Stimulated activated naive CD4-positive, alpha-beta T cell treated with Interleukin-2 at 50 U/mL for 16 hours (primary cell): ENCODE measurements around the gene TBC1D3B.
"Not testable (repeated sequence)": the region's sequence is repeated elsewhere in the genome, so short reads cannot be mapped to it uniquely, and the experiment has no call there.

ENCODE experiments used
- DNase-seq: peaks from one replicate; lab custom pipeline; 2025; lab: John Stamatoyannopoulos, UW

TBC1D3B gene

DNA sequence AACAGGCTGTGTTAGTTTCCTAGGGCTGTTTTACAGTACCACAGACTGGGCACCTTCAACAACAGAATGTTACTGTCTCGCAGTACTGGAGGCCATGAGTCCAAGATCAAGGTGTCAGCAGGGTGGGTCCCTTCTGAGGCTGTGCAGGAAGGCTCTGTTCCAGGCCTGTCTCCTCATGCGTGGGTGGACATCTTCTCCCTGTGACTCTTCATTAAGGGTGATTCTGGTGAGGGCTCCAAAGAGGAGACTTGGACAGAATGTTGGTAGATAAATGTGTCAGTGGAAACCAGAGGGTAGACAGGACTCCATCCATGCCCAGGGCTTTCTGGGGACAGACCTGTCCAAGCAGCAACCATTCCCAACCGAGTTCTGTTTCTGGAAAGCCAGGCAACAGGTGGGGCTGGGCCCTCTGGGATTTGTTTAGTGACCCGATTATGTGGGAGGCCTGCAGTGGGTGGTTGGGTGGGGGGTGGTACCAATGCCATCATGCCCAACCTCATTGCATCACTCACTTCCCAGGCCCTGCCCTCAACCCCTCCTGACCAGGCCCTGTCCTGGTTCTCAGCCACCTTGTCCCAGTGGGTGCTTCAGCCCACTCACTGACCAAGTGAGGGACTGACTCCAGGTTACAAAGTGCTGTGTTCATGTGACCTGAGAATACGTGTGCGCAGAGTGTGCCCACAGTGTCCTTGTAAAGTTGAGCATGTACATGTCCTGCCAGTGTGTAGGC, 5.2 kb upstream of the TBC1D3B start:
- DNase-seq, result not testable (repeated sequence)

DNA sequence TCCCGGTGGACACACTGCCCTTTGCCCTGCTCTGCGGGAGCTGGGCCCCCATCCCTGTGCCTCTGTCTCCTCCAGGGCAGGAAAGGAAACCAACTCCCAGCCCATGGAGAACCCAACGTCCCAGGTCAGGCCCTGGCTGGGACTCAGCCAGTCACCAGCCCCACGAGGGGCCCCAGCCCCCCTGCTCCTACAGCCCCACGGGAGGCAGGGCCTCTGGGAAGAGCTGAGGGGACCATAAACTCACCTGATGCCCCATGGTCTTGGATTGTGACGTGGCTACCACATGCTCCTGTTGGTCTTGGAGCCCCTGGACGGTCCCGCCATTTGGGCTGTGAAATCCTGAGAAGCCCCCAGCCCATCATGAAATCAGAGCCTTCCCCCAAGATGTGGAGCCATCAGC, 7.6 kb downstream of the TBC1D3B start:
- not testable (repeated sequence) for DNase-seq

DNA sequence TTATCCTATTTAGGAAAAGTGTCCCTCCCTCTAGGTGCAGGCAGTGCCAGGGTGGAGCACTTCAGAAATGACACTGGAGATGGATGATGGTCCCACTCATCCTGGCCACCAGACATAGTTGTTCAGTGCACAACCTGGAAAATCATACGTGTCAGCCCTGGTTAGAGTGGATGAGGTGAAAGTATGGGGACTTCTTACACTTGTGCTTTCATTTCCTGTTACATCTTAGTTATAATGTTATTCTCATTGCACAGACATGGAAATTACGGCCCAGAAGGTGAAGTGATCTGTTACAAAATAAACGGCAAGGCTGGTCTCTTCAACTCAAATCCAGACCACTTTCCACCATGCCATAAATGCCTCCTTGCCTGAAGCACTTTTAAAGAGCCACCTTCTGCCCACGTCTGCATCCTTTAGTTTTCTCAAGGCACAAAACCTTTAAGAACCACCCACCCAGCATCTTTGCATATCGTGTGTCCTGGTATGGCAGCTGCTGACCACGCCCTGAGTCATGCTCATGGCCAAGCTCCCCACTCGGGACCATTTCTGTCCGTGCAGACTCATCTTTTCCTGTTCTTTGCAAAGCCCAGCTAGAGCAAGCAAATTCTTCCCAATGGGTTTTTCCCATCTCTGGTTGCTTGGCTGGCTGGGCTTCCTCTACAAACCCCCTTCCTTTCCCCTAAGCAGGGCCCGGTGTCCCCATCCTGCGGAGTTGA, 22.4 kb downstream of the TBC1D3B start:
- DNase-seq, result no peak

DNA sequence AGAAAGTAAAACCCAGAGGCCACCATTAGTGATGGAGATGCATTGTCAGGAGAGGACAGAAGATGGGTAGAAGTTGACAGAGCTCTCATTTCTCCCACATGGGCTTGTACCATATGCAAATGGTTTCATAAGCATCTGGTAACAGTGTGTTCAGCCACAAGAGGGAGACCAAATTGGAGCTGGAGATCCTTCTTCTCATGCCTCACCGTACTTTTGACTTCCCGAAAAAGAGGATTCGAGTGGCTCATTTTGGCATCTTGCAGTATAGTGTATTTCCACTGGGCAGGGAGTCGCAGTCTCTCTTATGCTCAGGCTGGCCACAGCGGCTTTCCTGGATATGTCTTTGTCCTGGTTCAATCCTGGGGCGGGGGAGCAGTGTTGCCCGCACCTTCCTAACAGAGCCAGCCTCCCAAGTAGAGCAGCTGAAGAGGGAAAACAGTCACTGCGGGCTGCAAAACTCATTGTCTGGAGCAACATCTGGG, 23.8 kb downstream of the TBC1D3B start:
- no peak for DNase-seq

DNA sequence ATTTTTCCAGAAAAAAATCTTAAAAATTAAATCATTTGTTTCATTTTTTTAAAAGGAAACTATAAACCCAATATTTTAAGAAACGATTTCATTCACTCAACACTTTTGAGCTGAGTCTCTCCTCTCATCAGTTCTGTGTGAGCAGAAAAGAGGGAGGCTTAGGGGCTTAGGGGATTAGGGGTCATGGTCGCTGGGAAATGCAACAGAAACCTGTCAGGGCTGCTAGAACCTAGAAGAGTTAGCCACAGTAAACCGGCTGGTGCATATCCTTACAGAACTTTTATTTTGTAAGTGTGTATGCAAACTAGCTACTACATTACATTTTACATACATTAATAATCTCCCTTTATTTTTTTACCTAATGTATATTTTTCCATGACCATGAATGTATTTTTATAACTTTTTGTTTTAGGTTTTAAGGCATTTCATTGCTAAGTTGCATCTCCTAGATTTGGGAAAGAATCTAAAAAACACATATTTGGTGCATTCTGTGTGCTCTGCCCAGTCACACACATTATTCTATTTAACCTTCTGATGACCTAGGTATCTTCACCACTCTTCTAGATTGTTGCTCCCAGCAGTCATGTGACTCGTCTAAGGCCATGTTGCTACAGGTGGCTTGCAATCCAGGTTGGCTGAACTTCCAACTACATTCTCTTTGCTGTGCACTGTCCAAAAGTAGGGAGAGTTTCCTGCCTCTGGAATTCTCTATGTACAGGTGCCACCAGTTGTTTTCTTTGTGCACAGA, 24.4 kb downstream of the TBC1D3B start:
- DNase-seq, result no peak

DNA sequence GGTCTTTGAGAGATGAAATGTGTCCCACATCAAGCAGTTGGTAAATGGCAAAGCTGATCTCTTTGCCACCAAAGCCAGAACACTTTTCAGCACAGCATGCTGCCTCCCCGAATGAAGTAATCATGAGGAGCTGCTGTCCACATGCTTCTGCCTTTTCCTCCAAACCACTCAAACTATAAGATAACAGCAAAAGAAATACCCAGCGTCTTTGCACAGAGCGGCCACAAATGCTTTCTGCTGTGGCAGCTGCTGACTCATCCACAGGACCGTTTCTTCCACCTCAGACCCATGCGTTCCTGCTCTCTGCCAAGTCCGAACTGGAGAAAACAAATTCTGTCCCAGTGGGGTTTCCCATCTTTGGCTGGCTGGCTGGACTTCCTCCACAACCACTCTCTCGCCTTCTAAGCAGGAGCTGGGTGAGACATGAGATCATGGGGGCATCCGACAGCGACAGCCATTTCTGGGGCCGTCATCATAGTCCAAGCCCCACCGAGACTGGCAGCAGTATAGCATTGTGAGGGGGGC, 27.1 kb downstream of the TBC1D3B start:
- no peak for DNase-seq

DNA sequence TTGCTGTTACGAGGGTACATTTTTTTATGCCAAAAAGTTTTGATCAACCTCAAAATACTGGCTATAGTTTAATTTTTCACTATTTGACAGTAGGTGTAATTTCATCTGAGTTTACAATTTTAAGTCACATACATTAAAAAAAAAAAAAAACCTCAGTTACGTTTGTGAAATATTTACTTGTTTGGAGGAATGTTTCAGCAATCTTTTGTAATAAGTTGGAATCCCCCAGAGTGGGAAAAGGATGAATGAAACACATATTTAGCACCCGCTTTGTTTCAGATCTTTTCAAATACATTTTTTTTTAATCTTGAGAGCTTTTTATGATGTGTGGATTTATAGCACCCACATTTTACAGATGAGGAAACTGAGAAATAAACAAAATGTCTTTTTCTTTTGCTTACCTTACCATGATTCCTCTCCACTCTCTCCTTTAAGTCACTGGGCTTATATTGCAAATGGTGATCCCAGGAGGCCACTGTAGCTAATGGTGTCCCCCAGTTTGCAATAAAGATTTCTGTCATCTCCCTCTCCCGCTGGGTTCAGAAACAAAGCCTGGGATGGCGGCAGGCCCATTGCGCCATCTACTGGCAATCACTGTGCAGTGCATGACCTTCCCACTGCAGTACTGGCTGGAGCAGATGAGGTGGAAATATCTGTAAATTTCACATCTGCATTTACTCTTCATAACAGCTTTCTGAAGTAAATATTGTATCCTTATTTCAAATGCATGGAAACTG, 27.7 kb downstream of the TBC1D3B start:
- DNase-seq, result peak; percentile 55

DNA sequence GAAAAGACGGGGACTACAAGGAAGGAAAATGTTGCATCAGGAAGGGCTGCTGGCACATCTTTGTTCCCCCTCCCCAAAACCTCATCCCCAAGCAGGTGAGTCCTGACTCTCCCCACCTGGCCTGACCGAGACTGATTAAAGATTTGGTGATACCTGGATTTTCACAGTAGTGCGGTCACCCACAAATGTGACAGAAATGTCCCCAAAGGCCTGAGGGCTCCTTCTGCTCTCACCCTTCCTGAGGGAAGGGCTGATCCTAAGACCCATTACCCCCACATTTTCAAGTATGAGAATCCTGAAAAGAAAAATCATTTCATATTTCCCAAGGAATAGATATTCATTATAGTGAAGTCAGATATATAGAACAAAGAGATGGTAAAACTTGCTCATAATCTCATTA, 28.8 kb downstream of the TBC1D3B start:
- DNase-seq, result no peak

DNA sequence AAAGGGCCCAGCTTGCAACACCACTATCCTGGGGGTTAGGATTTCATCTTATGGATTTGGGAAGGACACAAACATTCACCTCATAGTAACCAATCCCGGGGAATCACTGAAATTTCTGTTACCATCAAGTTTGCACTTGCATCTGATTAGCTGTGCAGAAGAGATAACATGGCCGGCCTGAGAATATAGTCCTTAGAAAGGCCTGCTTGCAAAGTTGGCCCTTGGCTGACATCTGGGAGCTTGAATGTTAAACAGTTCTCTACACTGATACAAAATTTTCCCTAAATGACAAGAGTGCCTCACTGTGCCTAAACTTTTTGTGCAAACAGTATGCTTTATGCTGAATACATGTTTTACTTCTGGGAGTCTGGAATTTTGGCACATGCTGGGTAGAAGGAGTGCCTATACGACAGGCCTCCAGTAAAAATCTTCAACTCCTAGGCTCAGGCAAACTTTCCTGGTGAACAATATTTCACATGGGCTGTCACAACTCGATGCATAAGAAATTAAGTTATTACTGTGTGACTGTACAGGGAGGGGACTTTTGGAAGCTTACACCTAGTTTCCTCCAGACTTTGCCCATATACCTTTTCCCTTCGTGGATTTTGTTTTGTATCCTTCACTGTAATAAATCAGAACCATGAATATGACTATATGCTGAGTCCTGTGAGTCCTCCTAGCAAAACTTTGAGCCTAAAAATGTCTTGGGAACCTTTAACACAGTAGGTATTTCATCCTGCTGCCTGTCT, 31.3 kb downstream of the TBC1D3B start:
- no peak for DNase-seq

DNA sequence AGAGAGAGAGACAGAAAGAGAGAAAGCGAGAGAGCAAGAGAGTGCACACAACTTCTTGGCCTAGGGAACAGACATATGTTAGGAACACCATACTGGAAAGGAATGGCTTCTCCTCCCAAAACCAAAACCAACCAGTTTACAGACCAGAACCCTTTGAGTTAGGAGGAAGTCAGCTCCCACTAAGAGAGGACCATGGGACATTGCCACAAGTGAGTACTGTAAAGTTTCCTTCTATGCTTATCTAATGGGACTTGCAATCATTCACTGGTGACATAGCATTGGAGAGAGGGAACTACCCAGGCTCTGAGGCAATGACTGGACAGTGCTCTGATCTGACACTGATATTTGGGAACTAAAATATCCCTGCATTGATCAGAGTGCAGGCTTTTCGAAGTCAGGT, 32.4 kb downstream of the TBC1D3B start:
- DNase-seq, result no peak

DNA sequence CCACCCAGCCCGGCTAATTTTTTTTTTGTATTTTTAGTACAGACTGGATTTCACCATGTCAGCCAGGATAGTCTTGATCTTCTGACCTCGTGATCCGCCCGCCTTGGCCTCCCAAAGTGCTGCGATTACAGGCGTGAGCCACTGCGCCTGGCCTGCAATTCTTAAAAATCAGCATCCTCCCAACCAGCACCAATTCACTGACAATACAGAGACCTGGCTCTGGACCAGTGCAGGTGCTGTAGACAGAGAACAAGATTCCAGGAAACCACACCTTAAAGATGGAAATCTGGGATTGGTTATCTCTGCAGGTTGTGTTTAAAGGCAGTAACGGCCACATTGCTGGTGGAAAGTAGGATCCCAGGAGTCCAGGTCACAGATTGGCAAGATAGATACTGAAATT, 33.6 kb downstream of the TBC1D3B start:
- DNase-seq, result no peak

DNA sequence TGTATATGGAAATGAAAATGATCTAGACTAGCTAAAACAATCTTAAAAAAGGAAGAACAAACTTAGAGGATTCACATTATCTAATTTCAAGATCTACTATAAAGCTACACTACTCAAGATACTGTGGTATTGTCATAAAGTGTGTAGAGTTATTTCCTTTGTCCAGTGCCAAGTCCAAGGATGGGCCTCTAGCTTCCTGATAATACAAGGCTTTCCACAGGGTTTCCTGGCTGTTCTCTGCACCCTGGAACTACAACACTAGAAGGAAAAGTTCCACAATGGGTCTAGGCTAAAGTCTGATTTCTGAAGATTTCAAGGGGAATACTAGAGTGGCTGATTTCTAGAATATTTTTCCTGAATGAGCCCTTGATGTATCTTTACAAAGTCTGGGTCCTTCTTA, 34.2 kb downstream of the TBC1D3B start:
- no peak for DNase-seq

DNA sequence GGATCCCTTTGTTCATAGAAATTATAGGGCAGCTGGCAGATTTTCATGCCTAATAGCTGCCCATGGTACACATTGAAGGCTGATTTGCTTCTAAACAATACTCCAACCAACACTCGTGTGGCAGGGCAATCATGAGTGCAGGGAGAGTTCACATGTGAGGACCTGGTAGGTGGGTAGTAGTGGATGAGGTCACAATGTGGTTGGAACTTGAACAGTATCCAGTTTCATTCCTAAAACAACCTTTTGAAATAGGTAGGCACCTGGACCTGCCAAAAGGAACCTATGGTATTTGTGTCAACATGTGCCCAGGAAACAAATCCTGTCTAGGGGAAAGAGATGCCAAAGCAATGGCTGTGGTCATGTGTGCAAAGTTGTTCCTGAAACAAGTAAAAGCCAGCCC, 40.0 kb downstream of the TBC1D3B start:
- DNase-seq, result no peak

DNA sequence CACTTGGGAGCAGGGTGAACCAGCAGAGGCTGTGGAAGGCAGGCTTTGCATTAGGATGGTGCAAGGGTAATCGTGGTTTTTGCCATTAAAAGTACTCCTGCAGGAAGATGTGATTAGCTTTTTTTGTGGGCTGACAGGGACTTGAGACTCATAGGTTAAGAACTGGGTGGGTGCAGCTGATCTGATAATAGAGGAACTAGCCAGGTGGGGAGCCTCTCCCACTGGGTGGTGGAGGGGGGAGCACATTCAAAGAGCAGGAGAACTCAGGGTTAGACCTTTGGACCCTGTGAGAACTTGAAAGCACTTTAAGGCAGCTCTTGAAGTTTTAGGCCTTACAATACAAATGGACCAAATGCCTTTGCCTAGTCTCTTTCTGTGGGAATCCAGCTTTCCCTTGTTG, 40.4 kb downstream of the TBC1D3B start:
- no peak for DNase-seq

DNA sequence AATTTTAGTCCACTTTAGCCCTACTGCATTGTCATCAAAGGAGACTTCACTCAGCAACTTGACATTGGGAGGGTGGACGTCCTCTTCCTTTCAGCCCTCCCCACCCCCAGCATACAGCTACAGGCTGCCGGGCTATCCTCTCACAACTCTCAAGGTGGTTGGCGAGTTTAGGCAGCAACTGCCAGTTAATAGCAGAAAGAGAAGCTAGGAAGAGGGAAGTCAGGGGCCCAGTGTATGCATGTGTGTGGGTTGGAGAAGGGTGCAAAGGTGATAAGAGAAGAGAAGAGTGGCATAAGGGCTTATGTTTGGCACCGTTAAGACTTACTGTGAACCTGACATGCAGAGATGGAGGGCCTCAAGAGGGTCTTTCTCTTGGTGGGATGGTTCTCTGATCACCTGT, 41.0 kb downstream of the TBC1D3B start:
- DNase-seq, result no peak

DNA sequence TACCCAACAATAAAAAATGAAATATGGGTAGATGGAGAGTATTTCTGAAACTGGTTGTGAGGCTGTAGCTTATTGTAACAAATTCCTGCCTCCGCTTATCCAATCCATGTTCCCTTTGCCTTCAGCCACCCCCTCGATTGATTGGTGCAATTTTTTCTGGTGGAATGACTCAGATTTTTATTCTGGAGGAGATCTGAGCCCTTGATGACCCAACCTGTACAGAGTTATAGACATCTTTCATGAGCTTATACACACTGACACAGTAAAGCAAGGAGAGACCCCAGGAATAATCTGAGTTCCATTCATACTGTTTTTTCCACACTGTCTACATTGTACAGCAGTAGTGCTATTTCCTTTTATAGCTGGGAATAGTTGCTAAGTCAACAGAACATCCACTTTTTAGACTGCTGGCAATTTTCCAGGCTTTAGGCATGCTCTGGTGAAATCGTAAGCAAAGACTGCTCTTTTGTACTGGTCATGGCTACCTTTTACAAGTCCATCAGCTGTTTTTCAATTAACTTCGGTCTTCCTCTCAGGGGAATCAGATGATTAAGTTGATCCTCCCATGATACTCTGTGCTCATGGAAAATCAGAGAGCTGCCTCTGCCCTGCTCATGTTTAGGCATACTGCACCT, 42.7 kb downstream of the TBC1D3B start:
- DNase-seq, result no peak

DNA sequence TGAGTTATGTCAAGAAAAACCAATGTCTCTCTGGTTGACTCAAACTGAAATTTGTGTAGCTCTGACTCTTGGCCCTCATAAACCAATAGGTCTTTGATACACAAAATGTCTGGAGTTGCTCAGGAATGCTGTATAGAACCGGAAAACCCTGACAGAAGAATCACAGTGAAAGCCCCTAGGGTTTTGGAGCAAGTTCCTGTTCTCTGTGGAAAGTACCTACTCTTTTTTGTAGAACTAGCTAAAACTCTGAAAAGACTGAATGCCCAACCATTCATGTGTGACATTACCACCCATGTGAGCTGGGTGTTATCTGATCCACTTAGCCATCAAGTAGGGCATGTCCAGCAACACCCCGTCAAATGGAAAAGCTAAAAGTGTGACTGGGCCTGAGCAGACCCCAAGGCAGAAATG, 44.0 kb downstream of the TBC1D3B start:
- no peak for DNase-seq

DNA sequence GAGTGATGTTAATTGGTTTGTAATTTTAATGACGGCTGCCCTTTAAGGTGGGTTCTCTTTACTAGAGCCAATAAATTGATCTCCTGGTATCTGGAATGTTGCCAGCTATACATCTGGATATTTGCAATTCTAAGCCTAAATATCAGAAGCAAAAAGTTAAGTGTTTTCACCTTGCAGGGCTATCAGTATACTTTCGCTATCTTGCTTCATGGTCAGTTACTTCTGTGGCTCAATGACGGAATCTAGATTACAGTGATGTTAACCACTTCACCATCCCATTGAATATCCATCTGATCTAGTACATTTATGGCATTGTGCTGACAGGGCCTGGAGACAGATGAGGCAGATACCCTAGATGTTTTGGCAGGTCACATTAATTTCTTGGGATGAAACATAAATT, 44.5 kb downstream of the TBC1D3B start:
- DNase-seq, result no peak

DNA sequence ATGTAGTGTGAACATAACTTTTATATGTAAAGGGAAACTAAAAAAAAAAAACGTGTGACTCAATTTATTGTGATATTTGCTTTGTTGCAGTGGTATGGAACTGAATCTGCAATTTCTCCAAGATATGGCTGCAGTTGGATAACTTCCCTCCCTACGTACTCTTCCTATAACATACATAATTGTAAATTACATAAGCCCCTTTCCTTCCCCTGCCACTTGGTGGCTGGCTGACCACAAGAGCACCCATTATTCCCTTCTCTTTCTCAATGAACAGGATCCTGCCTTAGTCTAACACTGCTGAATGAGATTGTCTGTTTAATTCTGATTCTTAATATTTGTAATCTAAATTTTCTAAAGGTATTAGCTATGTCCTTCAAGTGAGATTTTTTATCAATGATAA, 45.0 kb downstream of the TBC1D3B start:
- no peak for DNase-seq

DNA sequence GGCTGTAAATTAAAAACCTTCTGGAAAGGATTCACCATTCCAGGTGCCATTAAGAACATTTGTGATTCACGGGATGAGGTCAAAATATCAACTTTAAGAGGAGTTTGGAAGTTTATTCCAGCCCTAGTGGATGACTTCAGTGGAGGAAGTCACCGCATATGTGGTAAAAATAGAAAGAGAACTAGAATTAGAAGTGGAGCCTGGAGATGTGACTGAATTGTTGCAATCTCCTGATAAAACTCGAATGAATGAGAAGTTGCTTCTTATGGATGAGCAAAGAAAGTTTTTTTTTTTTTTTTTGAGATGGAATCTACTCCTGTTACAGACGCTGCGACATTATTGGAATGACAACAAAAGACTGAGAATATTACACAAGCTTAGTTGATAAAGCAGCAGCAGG, 46.1 kb downstream of the TBC1D3B start:
- no peak for DNase-seq

DNA sequence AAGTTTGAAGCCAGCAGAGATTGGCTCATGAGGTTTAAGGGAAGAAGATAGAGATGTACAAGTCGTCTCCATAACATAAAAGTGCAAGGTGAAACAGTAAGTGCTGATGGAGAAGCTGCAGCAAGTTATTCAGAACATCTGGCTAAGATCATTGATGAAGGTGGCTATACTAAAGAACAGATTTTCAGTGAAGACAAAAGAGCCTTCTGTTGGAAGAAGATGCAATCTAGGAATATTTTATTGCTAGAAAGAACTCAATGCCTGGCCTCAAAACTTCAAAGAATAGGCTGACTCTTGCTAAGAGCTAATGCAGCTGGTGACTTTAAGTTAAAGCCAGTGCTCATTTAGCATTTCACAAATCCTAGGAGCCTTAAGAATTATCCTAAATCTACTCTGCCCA, 46.8 kb downstream of the TBC1D3B start:
- no peak for DNase-seq
